Endodermal cell (in vitro differentiated cells): ENCODE results near the gene FREM3. TPM values are rescaled to one million over a fixed set of nuclear protein-coding genes. Genes with fewer than 3 reads are reported as not detected.
A peak's percentile ranks its signal among the peaks of the same experiment; 100 is the strongest.

Experiments
- DNase-seq: peaks from one replicate; pipeline ENCODE4 v3.0.0-alpha.2; 2017
- H3K27ac ChIP-seq: 2 replicates; pipeline ENCODE4 v1.5.1; 2013; ENCODE audit warnings: mild to moderate bottlenecking, low read depth, low read length, moderate library complexity
- H3K27me3 ChIP-seq: 2 replicates; pipeline ENCODE4 v1.6.1; 2013; ENCODE audit warnings: mild to moderate bottlenecking, low read length, moderate library complexity; ENCODE audit not compliant: insufficient read depth, control insufficient read depth, poor library complexity, severe bottlenecking
- H3K36me3 ChIP-seq: 2 replicates; pipeline ENCODE4 v1.7.0; 2013; ENCODE audit warnings: mild to moderate bottlenecking, low read length, moderate library complexity; ENCODE audit not compliant: control insufficient read depth, insufficient read depth
- H3K4me1 ChIP-seq: one replicate; pipeline ENCODE4 v1.7.0; 2013; ENCODE audit warnings: low read length; ENCODE audit not compliant: control insufficient read depth, insufficient read depth
- H3K4me3 ChIP-seq: 2 replicates; pipeline ENCODE4 v1.5.1; 2013; ENCODE audit warnings: mild to moderate bottlenecking, low read length, moderate library complexity
- H3K9ac ChIP-seq: 2 replicates; pipeline ENCODE4 v1.6.1; 2013; ENCODE audit warnings: mild to moderate bottlenecking, low read length, moderate library complexity; ENCODE audit not compliant: poor library complexity, severe bottlenecking; ENCODE audit errors: extremely low read depth
- H3K9me3 ChIP-seq: 2 replicates; pipeline ENCODE4 v1.6.1; 2013; ENCODE audit warnings: mild to moderate bottlenecking, low read length, moderate library complexity; ENCODE audit not compliant: control insufficient read depth
- H3K27ac Mint-ChIP-seq: 2 replicates; pipeline ENCODE4 v1.8.0; 2020; ENCODE audit warnings: mixed read lengths
- H3K27me3 Mint-ChIP-seq: 2 replicates; pipeline ENCODE4 v1.8.0; 2021; ENCODE audit warnings: mild to moderate bottlenecking, mixed read lengths; ENCODE audit not compliant: insufficient read depth
- H3K36me3 Mint-ChIP-seq: 2 replicates; pipeline ENCODE4 v1.8.0; 2020; ENCODE audit warnings: low read depth, mixed read lengths
- H3K4me1 Mint-ChIP-seq: 2 replicates; pipeline ENCODE4 v1.8.0; 2020; ENCODE audit warnings: mixed read lengths
- H3K4me3 Mint-ChIP-seq: 2 replicates; pipeline ENCODE4 v1.8.0; 2020; ENCODE audit warnings: mild to moderate bottlenecking, moderate library complexity, mixed read lengths
- H3K9me3 Mint-ChIP-seq: 2 replicates; pipeline ENCODE4 v1.8.0; 2020; ENCODE audit warnings: mild to moderate bottlenecking, mixed read lengths
- CTCF ChIP-seq: fragments of 200-600 bp; sonication (generic); conservative IDR thresholded peaks from 2 replicates; pipeline ENCODE4 v1.5.0; 2021; ENCODE audit warnings: antibody characterized with exemption, mild to moderate bottlenecking
- WGBS, 2 experiments: methylation state at CpG; one replicate each; pipeline versions ENCODE4 v1.1.5 to v1.1.7; 2013; ENCODE audit warnings: missing lambda C conversion rate in 2 of 2, mixed read lengths in 1 of 2; ENCODE audit not compliant: insufficient coverage in 1 of 2, insufficient read length in 1 of 2; 5-methylcytosine and 5-hydroxymethylcytosine counted together
- total RNA-seq, 2 donors: library from RNA; stranded (reverse); fragmentation: NEBNext Ultra II Directional in 1 of 2; extraction: Animal tissue kit (Norgen Biotek cat#: 25700) in 1 of 2; gene quantifications; 2 replicates in 1 of 2; 3 replicates in 1 of 2; pipeline ENCODE4 v1.2.1, GENCODE V29; 2021

FREM3 gene
- total RNA-seq, 2 donors from 2014 or later: 0.13 to 0.20 TPM

DNA sequence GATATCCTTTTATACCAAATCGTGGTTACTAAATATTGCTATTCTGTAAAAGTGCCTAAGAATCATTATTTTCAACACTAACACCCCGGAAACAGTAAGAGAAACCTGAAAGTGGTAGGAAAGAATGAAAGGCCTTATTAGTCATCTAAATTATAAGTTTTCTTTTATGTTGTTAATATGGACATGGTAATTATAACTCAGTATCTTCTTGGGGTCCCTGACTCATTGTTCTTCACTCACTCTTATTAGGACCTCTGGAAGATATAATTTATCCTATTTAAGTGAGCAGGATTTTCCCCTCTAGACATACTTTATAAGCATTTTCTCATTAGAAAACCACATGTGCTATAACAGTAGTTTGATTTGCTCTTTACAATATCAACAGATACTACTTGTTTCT, 136.0 kb downstream of the FREM3 start:
- Histone ChIP-seq H3K27ac (no peak overlapping the region), H3K27me3 (no peaks in the 10 kb centered on the region), H3K9ac (no peak overlapping the region), H3K4me1 (no peaks in the 10 kb centered on the region), H3K4me3 (no peak overlapping the region), H3K36me3 (no peaks in the 10 kb centered on the region), H3K9me3 (peaks cover 4% of the 10 kb centered on the region)
- Mint-ChIP-seq H3K36me3 (no peaks in the 10 kb centered on the region), H3K4me3 (no peak overlapping the region), H3K27me3 (peaks cover 11% of the 10 kb centered on the region), H3K27ac (no peak overlapping the region), H3K9me3 (peaks cover 12% of the 10 kb centered on the region), H3K4me1 (no peaks in the 10 kb centered on the region)
- 60 to 67% methylated on average over 1 of the region's 2 CpGs for WGBS, 2 experiments
- TF ChIP-seq CTCF: no peak
- DNase-seq: no peak

DNA sequence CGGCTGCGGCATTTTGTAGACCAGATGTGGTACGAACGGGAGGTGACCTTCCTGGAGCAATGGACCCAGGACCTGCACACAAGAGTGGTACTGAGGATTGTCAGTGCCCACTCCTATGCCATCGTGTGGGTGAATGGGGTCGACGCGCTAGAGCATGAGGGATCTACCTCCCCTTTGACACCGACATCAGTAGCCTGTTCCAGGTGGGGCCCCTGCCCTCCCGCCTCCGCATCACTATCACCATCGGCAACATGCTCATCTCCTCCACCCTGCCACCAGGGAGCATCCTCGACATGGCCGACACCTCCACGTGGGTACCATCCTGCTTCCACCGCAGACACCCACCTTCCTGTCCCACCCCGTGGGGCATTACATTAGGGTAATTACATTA, 140.7 kb downstream of the FREM3 start:
- 85 to 86% methylated on average over 4 to 17 of the region's 17 CpGs for WGBS, 2 experiments
- peaks cover 11% of the 10 kb centered on the region for H3K36me3 ChIP-seq
- peak; percentile 37 for TF ChIP-seq CTCF
- H3K9me3 Mint-ChIP-seq: peaks cover 2% of the 10 kb centered on the region
- H3K27me3 ChIP-seq: no peaks in the 10 kb centered on the region
- H3K4me3 Mint-ChIP-seq: peak overlapping the region; percentile 66
- no peak for DNase-seq
- peaks cover 4% of the 10 kb centered on the region for H3K36me3 Mint-ChIP-seq
- H3K4me1 ChIP-seq: no peaks in the 10 kb centered on the region
- peak overlapping the region; percentile 89 for H3K27ac Mint-ChIP-seq
- peaks cover 11% of the 10 kb centered on the region for H3K27me3 Mint-ChIP-seq
- peaks cover 4% of the 10 kb centered on the region for H3K4me1 Mint-ChIP-seq
- H3K9ac ChIP-seq: no peak overlapping the region
- peaks cover 4% of the 10 kb centered on the region for H3K9me3 ChIP-seq
- no peak overlapping the region for H3K27ac ChIP-seq
- H3K4me3 ChIP-seq: peak overlapping the region; percentile 71

DNA sequence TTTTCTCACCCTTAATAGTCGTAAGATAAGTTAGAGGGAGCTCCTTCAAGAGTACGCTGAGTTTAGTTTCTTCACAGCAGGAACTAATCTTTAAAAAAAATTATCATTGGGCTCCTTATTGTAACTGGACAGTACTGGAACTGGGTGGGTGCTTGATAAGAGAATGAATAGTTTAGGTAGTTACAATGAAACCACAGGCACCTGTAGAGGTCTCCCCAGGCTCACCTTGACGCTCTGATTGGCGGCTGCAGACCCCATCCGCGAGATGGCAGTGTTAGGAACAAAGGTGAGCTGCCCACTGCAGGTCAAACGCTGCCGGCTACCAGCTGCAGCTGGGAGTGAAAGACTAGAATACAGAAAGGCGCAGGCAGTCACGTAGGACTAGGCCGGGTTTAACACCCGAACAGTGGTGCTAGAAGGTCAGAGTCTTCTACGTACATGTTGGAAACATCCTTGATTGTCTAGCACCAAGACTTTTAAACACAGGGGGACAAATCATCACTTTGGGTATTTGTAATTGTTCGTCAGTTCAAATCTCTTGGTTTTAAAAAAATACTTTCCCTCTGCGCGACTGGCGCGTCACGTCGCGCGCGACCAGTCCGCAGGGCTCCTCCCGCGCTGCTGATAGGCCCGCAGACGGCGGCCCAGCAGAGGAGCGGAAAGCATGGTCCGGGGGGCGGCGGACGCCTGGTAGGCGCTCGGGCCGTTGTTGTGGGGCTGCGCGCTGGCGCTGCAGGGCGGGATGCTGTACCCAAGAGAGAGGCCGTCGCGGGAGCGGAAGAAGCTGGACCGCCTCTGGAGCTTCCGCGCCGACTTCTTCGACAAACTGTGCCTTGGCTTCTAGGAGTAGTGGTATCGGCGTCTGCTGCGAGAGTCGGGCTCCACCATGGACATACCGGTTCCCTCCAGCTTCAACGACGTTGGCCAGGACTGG, 141.4 kb downstream of the FREM3 start:
- H3K4me3 ChIP-seq: peak overlapping the region; percentile 71
- no peak overlapping the region for H3K27ac ChIP-seq
- Mint-ChIP-seq H3K36me3 (peaks cover 9% of the 10 kb centered on the region), H3K27me3 (peaks cover 11% of the 10 kb centered on the region), H3K9me3 (peaks cover 2% of the 10 kb centered on the region), H3K4me1 (peaks cover 4% of the 10 kb centered on the region), H3K4me3 (peak overlapping the region; percentile 66), H3K27ac (peak overlapping the region; percentile 89)
- peak; percentile 95 for DNase-seq
- no peaks in the 10 kb centered on the region for H3K4me1 ChIP-seq
- TF ChIP-seq CTCF: peak; percentile 87
- 16 to 34% methylated on average over 50 to 57 of the region's 57 CpGs for whole genome bisulfite sequencing, 2 experiments
- peaks cover 4% of the 10 kb centered on the region for H3K9me3 ChIP-seq
- no peak overlapping the region for H3K9ac ChIP-seq
- peaks cover 18% of the 10 kb centered on the region for H3K36me3 ChIP-seq
- no peaks in the 10 kb centered on the region for H3K27me3 ChIP-seq
